DMS114 treated with DMSO at 0.1 percent for 48 hours (cell line): ENCODE results near the gene PDZD2.
"Not testable (repeated sequence)": the region's sequence is repeated elsewhere in the genome, so short reads cannot be mapped to it uniquely, and the experiment has no call there.

Source experiments
- DNase-seq: peaks from one replicate; lab custom pipeline; 2025; ENCODE audit not compliant: unreplicated experiment; lab: John Stamatoyannopoulos, UW

The PDZD2 gene

DNA sequence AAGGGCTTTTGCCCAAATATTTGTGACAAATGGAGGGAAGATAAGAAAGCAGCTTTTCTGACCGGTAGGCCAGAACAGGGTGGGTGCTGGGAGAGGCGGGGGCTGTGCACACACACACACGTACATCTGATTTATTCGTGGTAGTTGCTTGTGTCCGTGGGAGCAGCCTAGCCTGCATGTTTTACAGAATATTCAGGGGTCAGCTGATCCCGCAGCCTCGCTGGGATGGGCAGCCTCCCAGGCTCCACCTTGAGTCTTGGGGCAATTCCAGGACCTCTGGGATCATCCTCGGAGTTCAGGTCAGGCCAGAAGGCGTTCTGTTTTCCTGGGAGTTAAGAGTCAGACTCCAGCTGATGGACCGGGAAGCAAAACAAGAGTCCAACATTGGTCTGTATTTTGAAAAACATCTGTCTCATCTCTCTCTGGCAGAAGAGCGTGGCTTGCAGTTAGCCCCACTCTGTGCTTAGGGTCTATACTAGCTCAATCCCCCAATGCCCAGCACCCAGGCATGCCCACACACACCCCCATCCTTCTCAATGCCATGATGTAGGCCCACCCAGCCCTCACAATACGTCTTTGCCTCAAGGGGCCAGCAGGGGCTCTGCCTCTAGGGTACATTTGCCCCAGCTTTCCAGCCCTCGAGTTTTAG is 324.6 kb downstream of the PDZD2 start:
- no peak for DNase-seq

DNA sequence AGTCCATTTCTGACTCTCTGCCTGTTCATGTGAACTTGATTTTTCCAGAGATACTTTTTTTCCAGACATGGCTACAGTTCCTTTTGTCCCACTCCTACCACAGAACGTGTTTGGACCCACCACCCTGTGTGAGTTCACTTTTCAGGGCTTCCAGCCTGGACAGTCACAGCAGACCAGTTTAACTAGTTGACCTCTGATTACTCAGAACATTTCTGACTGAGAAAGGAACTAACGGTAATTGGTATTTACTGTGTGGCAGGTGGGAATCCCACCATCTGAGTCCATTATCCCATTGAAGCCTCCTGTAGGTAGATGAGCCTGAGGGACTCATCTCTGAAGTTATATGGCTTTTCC is 325.1 kb downstream of the PDZD2 start:
- DNase-seq = no peak

DNA sequence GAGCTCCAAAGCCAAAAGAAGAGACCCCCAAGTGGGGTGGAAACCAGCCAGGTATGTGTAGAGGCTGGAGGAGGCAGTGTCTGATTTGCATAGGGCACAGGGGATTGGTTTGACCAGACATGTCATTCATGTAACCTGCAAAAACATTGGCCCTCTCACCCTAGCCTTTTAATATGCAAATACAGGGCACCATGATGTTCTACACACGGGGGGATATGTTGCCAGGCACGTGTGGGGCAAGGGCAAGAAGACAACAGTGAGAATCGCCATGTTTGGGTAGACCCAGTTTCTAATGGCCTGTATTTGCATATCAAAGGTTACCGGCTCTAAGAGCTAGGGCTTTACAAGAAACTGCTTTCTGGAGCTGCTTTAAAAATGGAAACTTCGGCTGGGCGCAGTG is 326.3 kb downstream of the PDZD2 start:
- DNase-seq = no peak

GRCh38 chr5:31966936-31967335 is 328.0 kb downstream of the PDZD2 start:
- DNase-seq = no peak

GRCh38 chr5:31967461-31967860 is 328.5 kb downstream of the PDZD2 start:
- DNase-seq = no peak

DNA sequence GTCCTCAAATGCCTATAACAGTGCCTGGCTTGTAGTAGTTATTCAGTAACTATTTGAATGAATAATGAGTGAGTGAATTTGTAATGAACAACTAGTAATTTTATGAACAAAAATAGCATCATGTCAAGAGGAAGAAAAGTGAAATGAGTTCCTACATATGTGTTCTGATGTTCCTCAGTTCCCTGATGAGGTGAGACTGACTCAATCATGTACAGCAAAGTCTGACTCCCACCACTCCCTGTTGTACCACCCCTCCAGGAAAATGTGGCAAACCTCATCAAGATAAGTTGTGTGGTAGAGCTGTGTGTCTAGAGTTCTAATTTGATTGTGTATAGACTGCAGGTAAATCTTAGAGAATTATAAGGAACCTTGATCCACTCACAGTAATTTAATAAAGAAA is 333.6 kb downstream of the PDZD2 start:
- no peak for DNase-seq

DNA sequence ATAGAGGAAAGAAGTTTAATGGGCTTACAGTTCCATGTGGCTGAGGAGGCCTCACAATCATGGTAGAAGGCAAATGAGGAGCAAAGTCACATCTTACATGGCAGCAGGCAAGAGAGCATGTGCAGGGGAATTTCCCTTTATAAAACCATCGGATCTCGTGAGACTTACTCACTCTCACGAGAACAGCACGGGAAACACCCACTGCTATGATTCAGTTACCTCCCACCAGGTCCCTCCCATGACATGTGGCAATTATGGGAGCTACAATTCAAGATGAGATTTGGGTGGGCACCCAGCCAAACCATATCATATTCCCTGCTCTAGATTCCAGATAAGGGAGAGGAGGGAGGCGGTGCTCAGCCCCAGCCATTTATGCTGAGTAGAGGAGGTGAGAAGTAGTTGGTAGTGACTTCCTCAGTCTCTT is 336.3 kb downstream of the PDZD2 start:
- DNase-seq = not testable (repeated sequence)

DNA sequence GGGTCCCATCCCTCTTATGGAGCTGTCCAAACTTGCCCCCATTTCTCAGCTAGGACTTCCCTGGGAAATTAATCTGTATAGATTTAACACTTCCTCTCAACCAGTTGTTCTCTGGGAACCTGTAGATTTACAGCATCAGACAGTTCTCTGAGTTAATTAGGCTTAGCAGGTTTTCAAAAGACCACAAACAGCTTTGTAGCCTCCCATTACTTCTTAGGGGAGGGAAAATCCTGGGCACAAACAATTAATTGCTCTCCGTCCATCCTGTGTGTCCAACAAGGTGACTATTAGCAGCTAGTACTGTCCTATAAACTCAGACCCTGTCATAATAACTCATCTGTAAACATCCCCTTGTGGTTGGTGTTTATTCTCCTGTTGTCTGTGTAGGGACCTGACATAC is 337.2 kb downstream of the PDZD2 start:
- DNase-seq = no peak

- DNase-seq = no peak
These were observed 342.5 kb downstream of the PDZD2 start for GRCh38 chr5:31981361-31981945.

DNA sequence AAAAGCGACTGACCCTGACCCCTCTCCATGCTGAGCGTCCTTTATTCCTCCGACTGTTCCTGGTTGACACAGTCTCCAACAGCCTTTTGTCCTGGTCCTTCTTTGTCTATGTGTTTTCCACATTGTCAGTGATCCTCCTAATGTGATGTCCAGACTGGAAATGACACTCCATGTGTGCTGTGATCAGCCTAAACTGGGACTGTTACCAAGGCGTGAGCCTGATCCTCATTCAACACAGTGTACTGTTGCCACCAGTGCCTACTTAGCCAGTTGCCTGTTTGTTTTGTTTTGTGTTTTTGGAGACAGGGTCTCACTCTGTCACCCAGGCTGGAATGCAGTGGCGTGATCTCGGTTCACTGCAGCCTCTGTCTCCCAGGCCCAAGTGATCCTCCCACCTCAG is 343.1 kb downstream of the PDZD2 start:
- no peak for DNase-seq

DNA sequence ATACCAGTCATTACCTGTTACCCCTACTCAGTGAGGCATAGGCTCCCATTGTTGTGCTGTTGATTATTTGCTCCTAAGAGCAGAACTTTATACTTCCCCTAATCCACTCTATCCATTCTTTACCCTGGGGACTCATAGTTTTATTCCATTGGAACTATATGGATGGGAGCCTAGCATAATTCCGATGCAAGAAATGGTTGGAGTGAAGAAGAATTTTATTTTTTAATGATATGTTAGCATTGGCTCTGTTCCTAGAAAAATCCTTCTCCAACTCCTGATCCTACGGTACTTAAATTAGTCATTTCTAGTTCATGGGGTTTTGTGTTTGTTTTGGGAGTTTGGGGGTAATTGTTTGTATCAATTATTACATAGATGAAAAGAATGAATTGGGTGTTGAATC is 343.7 kb downstream of the PDZD2 start:
- no peak for DNase-seq

DNA sequence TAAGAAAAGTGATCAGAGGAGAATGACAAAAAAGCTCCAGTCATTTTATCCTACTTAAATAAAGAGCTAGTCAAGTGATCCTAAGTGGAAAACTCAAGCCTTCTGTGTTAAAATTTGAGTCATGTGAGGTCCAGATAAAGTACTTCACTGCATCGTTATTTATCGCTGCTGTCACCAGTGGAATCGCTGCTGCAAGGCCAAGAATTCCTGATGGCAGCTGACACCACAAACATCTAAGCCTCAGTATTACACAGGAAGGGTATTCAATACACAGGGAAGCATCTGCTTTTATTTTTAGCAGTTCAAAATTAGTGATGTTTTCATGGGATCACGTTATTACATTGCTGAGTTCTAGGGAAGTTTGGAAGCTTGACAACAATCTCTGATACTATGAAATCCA is 344.9 kb downstream of the PDZD2 start:
- no peak for DNase-seq

DNA sequence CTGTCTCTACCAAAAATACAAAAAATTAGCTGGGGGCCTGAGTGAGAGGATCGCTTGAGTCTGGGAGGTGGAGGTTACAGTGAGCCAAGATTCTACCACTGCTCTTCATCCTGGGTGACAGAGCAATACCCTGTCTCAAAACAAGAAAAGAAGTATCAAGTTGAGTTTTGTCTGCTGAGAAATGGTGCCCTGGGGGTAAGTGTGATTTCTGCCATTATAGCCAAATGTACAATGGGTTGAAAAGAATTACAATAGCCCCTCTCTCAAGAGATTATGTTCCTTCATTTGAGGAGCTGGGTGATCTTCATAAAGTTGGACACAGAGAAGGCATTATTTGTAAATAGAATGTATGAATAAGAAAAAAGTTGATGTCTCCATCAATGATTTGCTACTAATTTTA is 345.8 kb downstream of the PDZD2 start:
- no peak for DNase-seq

GRCh38 chr5:31986101-31986500 is 347.2 kb downstream of the PDZD2 start:
- no peak for DNase-seq

DNA sequence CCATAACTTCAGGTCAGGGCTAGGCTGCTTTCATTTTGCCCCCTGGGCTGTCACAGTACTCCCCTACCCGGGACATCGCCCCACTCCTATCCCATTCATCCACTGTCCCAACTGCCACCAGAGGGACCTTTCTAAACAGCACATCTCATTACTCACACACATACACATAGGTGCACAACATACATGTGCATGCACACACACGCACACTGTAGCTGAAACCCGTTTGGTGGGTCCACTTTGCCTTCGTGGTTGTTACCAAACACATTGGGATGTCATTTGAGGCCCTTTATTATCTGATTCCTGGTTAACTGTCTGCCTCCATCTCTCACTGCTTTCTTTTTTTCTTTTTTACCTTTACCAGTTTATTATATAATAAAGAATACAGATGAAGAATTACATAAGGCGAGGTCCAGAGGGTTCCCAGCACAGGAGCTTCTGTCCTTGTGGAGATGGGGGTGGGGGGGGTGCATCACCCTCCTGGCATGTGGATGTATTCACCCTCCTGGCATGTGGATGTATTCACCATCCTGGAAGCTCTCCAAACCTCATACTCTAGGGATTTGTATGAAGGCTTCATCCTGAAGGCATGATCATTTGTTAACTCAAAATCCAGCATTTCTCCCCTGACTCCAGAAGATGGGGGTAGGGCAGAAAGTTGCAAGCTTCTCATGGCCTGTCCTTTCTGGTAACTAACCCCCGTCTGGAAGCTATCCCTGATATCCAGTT is 349.2 kb downstream of the PDZD2 start:
- no peak for DNase-seq

DNA sequence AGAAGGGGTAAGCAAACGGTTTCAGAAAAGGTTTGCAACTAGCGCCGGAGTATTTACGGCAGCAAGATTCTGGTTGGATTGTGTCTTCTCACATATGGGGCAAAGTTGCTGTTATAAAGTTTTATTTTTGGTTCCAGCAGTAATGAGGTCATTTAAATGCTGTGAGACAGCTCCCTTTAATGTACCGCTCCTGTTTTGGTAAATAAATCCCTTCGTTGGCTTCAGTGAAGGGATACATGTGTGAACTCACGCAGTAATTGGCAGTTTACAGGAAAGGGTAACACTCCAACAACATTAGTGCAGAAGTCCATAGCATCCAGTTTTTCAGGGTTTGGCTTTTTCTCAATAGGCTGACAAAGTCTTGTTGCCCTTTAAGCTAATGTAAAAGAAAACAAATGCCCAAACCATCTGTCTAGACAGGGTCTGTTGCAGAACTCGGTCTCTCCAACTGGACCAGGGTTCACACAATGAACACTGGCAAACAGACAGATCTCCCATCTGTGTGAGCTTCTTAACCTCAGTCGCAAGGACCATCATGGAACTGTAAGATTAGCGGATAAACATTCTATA is 351.2 kb downstream of the PDZD2 start:
- DNase-seq = no peak

DNA sequence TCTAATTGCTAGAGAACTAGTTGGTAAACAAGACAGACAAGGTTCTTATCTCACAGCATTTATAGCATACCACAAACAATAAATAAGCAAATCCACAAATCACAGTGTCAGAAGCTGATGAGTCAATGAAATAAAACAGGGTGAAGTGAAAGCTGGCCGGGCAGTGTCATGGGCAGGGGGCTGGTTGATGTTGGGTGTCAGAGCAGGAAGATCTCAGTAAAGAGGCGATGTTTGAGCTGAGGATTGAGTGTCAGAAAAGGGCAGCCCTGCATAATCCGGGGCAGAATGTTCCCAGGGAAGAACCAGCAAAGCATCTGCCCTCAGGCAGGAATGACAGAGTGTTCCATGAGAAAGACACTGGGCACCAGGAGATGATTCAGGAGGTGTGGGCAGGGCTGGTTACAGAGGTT is 351.8 kb downstream of the PDZD2 start:
- no peak for DNase-seq

GRCh38 chr5:31992377-31992776 is 353.4 kb downstream of the PDZD2 start:
- DNase-seq = no peak

DNA sequence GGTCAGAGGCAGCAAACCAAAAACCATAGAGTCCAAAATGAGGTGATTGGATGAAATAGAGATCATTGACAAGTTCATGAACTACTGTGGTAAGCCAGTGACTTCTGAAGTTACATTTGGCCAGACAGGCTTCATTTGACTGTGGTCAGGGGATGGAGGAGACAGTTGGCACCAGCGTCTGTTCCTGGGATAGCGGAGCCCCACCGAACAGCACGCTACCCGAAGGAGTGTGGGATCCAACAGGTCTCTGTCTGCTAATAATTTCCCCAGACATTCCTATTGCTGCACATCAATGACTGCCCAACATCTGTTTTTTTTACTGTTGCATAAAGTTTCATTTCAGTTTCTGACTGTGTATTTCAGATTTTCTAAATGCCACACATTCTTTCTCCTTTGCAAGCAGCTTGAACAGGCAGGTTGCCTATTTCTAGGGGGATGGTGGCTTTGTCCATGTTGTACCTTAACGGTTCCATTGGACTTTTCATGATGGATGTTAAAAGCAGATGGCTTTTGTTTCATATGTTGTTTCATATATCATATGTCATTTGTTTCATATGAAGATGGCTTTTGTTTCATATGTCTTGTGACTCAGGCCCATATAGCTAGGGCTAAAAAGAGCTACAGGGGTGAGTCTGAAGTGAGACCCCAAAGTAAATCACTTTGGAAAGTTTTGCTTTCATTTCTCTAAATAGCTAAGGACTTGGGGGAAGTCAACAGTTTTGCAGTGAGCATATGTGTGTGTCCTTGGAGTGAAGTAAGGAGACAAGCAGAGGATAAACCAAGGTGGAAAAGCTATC is 354.4 kb downstream of the PDZD2 start:
- no peak for DNase-seq

DNA sequence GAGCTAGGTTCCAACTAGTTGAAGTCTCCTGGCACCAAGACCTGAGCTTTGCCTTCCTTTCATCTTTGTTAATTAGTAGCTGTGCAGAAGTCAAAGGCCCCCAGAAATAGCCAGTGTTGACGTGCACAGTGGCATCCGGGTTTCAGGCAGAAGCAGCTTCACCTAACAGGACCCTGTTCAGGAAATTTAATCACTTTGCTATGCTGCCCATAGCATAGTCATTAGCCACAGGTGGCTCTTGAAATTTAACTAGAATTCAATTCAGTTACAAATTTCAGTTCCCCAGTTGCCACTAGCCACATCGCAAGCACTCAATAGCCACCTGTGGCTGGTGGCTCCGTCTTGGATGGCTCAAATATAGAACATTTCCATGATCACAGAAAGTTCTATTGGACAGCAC is 356.1 kb downstream of the PDZD2 start:
- DNase-seq = no peak

GRCh38 chr5:31995714-31996113 is 356.8 kb downstream of the PDZD2 start:
- DNase-seq = no peak
